ENCODE results near the gene KRTAP10-5.
A peak's percentile ranks its signal among the peaks of the same experiment; 100 is the strongest.
"Not testable (repeated sequence)": the region's sequence is repeated elsewhere in the genome, so short reads cannot be mapped to it uniquely, and the experiment has no call there.

The KRTAP10-5 gene

GRCh38 chr21:44610157-44610843, 29.9 kb upstream of the KRTAP10-5 start:
- DNase-seq: not testable (repeated sequence)

GRCh38 chr21:44609193-44609592, 28.8 kb upstream of the KRTAP10-5 start:
- no peak for DNase-seq

DNA sequence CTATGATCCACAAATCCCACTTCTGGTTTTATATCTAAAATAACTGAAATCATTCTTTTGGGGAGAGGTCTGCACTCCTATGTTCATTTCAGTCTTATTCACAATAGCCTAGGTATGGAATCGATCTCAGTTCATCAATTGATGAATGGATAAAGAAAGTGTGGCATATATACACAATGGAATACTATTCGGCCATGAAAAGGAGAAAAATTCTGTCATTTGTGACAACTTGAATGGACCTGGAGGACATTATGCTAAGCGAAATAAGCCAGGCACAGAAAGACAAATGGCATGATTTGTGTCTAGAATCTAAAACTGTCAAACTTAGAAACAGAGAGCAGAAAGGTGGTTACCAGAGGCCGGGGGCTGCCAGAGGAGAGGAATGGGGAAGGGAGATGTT, 26.1 kb upstream of the KRTAP10-5 start:
- no peak for DNase-seq

DNA sequence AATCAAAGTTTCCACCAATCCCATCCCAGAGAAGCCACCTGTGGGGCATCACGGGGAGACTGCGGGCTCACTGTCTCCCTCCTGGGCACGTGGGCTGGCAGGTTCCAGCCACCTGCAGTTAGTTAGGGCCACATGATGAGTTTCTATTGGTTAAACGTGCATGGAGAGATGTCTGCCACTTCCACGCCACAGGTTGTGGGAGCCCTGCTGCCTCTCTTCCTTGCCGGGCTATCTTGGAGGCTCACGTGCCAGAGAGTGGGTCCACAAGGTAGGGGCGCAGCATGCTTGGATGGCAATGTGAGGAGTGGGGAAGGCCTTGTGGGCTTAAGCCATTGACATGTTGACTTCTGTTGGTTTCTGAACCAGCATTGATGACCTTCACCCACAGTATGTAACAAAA, 23.5 kb upstream of the KRTAP10-5 start:
- no peak for DNase-seq

DNA sequence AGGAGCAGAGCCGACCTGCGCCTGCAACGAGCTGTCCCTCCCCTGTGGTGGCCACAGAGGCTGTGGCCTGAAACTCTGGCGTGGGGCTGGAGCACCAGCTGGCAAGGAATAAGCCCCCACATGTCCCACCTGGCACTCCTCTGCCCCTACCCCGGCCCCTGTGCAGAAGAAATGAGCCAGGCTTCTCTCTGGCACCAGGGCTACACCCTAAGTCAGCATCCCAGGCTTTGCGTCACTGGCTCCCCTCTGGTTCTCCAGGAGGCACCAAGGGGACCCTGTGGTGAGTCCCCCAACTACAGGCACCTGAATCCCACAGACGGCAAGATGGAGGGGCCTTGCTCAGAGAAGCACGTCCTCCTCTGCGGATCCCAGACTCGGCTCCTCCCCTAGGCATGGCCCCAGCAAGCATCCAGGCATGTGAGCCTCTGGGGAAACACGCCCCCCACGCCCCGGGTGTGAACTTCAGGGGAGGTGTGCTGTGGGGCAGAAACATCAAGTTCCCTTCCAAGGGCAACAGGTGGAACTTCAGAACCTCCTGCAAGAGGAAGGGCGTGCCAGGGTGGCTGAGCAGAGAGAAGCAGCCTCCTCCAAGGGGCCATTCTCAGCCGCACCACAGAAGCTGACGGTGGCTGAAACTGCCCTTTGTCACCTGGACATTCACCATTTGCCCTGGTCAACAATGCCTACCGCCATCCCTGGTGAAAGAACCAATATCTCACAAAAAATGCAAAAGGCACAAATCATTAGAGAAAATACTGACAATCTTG, 22.9 kb upstream of the KRTAP10-5 start:
- no peak for DNase-seq

DNA sequence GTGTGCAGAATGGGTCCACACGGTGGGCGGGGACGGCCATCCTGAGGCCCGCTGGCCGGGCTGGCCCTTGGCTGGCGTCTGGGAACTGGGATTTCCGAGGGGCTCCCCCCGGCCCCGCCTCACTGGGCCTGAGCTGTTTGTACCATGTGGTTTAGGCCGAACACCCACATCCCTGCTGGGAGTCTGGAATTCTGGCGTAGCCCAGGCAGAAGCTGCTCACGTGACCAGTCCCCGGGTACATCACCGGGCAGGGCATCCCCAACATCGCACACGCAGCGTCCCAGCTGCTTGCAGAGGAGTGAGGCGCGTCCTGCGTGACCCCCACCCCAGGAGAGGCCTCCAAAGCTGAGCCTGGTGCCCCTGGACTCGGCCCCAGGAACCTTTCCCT, 22.1 kb upstream of the KRTAP10-5 start:
- no peak for DNase-seq

DNA sequence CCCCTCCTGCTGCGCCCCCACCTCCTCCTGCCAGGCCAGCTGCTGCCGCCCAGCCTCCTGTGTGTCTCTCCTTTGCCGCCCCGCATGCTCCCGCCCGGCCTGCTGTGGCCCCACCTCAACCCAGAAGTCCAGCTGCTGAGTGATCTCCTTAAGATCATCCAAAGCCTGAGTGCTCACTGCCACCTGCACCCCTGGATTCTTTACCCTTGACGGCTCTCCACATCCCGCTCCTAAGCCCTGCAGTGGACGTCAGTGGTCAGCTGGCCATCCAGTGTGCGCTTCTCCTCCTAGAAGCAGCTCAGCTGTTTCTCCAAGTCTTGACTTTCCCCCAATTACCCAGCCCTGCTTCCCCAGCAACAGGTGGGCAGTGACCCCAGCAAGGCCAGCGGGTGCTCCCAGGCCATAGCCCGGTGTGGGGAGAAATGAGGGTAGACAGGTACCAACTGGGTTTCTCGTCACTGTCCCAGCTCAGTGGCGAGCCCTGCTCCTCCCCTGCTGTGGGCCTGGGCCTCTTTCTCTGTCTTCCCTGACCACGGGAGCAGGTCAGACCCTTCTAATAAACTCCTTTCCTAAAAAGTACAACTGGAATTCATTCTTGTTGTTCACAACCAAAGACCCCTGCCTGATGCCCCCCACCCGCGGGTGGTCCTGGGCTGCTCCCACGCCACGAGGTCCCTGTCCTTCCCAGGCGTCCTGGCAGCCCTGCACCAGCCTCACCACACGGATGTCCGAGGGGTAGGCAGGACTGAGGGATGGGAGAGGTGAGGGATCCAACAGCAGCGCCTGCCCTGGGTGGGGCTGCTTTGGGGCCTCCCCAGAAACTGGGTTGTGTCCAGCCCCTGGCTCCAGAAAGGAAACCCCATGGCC, 21.4 kb upstream of the KRTAP10-5 start:
- no peak for DNase-seq

DNA sequence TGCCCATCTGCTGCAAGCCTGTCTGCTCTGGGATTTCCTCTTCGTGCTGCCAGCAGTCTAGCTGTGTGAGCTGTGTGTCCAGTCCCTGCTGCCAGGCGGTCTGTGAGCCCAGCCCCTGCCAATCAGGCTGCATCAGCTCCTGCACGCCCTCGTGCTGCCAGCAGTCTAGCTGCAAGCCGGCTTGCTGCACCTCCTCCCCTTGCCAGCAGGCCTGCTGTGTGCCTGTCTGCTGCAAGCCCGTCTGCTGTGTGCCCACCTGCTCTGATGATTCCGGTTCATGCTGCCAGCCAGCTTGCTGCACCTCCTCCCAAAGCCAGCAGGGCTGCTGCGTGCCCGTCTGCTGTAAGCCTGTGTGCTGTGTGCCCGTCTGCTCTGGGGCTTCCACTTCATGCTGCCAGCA, 20.7 kb upstream of the KRTAP10-5 start:
- DNase-seq: not testable (repeated sequence)

DNA sequence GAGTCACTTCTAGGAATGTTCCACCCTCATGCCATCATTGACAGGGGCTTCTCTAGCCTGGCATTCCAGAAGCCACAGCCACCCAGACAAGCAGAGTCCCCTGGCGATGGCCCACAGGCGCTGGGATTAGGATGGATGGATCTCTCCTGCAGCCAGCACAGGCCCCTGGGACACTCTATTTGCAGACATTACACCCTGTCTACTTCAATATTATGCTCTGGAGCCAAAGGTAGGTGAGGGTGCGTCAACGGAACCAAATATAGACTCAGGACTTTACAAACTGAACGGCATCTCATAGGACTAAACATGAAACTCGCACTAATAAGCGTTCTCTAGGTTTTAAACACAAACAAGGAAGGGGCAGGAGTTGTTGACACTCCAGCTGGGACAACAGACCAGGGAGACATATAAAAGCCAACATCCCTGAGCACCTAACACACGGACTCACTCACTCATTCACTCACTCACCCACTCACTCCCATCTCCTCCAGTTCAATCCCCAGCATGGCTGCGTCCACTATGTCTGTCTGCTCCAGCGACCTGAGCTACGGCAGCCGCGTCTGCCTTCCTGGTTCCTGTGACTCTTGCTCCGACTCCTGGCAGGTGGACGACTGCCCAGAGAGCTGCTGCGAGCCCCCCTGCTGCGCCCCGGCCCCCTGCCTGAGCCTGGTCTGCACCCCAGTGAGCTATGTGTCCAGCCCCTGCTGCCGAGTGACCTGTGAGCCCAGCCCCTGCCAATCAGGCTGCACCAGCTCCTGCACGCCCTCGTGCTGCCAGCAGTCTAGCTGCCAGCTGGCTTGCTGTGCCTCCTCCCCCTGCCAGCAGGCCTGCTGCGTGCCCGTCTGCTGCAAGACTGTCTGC, 19.9 kb upstream of the KRTAP10-5 start, which contains the start of gene KRTAP10-7:
TSS of gene KRTAP10-7 (plus strand) at position 480 of the 861 bp plus-strand sequence. CDS start at position 505, 25 bp downstream.
- not testable (repeated sequence) for DNase-seq

DNA sequence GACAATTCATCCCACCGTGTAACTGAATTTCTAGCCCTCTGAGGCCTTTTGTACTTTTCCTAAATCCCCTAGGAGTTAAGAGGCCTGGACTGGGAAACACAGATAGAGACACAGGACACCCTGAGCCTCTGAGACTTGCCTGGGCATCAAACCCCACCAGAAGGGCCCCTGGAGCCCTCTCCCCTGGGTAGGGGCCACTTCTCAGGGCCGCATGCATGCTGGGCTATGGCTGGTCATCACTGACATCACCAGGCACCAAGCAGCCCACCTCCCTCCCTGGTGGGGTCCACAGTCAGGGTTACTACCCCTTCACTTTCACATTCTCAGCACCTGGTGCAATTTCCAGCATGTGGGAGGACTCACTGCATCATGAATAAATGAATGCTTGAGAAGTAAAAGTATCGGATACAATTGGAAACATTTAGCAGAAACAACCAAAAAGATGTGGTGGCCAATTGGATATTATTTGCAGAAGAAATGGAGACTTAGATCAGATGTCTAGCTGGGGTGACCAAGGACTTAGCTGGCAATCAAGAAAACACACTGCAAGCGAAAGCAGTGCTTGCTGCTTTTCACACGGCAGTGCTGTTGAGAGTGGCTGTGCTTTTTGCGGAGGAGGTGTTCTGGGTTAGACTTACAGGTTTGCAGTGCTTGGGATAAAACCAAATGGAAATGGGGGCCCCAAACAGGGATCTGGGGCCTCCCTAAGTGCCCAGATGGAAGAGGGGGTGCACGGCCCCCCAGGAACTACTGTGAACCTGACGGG, 19.0 kb upstream of the KRTAP10-5 start:
- DNase-seq: no peak

DNA sequence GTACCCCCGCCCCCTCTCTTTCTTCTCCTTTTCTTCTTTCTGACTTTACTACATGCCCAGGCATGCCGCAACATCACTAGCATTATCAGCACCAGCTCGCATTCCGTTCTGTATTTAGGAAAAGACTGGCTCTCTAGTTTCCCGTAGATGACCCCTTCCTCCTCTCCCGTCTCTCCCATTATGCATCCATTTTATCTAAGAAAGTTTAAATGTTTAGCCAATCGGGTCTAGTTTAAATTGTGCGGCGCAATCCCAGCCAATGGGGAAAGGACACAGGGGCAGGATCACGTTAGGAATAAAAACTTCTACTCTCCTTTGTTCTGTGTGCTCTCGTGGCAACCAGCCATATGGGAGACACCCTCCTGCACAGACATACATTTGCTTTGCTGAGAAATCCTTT, 17.7 kb upstream of the KRTAP10-5 start:
- DNase-seq: no peak

- no peak for DNase-seq
These were observed 15.8 kb upstream of the KRTAP10-5 start for GRCh38 chr21:44596068-44596725.

DNA sequence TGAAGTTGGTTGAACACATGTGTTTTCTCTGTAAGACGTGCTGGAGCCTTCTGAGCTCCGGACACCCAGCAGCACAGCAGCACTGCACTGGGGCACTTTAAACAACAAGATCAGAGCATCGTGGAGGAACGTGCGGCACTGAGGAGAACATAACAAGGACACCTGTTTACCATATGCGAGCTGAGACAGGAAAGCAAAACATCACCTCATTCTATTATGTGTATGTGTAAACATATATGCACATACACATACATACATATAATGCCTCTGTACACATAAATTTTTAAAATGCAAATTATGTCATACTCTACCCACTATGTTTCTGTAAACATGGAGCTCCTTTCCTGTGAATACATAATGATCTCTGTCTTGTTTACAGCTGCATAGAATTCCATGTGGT, 15.1 kb upstream of the KRTAP10-5 start:
- DNase-seq: no peak

- no peak for DNase-seq
These were observed 14.1 kb upstream of the KRTAP10-5 start for GRCh38 chr21:44594406-44594916.

DNA sequence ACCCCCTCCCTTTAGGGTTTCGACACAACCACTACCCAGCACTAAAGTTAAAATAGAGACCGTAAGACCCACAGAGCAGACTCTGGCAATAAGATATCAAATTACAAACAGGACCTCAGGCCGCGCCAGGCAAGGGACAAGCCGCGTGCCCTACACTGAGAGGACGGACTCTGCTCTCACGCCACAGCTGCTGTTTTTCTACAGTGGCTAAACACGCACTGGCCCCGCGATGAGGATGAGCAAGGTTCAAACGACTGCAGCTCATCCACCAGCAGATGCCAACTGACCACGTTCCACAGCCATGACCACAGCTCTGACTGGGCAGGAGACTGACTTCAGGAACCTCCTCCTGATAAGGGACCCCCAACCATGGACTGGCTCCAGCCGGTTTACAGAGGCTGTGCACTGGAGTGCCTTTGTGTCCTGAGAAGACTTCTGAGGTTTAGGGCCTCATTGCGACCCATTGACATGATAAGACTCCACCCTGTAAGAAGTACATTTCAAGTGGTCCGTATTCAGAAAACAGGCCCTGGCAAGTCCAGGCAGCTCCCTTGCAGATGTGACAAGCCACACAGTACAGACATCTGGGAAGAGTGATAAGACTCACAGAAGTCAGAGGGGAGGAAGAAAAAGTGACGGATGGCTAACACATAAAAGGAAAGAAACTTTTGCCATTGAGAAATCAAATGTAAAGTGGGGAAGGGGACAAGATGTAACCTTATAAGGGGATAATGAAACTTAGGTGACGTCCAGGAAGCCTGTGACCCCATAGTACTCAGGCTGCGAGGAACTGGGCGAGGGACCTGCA, 13.4 kb upstream of the KRTAP10-5 start:
- DNase-seq: peak; percentile 95

DNA sequence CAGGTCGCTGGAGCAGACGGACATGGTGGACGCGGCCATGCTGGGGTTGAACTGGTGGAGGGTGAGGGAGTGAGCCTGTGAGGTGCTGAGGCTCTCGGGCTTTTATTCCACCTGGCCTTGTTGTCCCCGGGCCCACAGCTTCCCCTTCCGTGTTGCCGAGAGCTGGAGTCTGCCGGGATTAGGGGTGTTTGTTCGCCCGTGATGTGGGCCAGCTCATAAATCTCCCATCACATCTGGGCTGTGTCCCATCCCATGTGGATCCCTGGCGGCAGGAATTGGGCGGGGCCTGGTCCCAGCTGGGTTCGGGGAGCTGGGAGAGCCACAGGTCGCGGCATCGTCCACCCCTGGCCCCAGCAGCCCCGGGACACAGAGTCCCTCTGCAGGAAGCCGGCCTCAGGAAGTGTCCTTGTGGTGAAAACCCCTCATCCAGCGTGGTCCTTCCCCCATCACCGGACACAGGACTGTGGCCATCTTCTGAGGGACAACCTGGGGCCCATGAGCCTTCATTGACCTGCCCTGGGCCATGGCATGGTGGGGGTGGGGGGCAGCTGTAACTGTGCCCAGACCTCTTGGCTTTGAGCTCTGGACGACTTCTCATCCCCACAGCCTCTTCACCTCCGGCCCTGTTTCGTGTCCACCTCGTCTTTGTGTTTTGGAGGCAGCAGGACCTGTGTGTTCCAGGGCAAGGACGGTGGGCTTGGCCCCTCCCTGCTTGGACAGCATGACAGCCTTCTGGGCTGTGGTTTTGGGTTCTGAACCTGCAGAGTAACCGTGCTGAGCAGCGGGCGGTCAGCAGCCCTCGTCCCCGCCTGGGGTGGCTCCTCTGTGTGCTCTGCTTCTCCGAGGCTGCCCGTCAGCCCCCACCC, 12.3 kb upstream of the KRTAP10-5 start, which contains the start of gene KRTAP10-6:
TSS of gene KRTAP10-6 (minus strand) at position 60 of the 866 bp plus-strand sequence. CDS start at position 39, 21 bp downstream.
- DNase-seq: no peak

DNA sequence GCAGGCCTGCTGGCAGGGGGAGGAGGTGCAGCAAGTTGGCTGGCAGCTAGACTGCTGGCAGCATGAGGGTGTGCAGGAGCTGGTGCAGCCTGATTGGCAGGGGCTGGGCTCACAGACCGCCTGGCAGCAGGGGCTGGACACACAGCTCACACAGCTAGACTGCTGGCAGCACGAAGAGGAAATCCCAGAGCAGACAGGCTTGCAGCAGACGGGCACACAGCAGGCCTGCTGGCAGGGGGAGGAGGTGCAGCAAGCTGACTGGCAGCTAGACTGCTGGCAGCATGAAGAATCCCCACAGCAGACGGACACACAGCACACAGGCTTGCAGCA, 11.4 kb upstream of the KRTAP10-5 start:
- not testable (repeated sequence) for DNase-seq

GRCh38 chr21:44590897-44591800, 10.7 kb upstream of the KRTAP10-5 start:
- DNase-seq: not testable (repeated sequence)
